IMR-90 (cell line): ENCODE results near the gene ISLR2.

Experiments
- CTCF ChIP-seq: conservative IDR thresholded peaks from 2 replicates; pipeline ENCODE4 v1.5.1; 2012; ENCODE audit warnings: mild to moderate bottlenecking, low read depth, low read length, improper control_type of control experiment
- ELK1 ChIP-seq: fragments of 150-350 bp; IDR thresholded peaks from 2 replicates; pipeline ENCODE4 v1.6.1; 2016; ENCODE audit warnings: low read depth, mild to moderate bottlenecking, low read length, moderate library complexity, borderline replicate concordance
- MAFK ChIP-seq: IDR thresholded peaks from 2 replicates; pipeline ENCODE4 v1.6.1; 2012; ENCODE audit warnings: low read depth, low read length, improper control_type of control experiment
- POLR2A ChIP-seq: IDR thresholded peaks from 2 replicates; pipeline ENCODE4 v1.6.1; 2012; ENCODE audit warnings: mild to moderate bottlenecking, low read depth, low read length
- USF2 ChIP-seq: fragments of 150-350 bp; IDR thresholded peaks from 2 replicates; pipeline ENCODE4 v1.6.1; 2017; ENCODE audit warnings: mild to moderate bottlenecking, antibody characterized with exemption, low read length, low read depth

- TF ChIP-seq CTCF = no peak
- TF ChIP-seq USF2 = no peak
- TF ChIP-seq ELK1 = no peak
- no peak for TF ChIP-seq POLR2A
- TF ChIP-seq MAFK = no peak
Observed at GRCh38 chr15:74144153-74144775, 13.9 kb downstream of the ISLR2 start.
